Measurements from ENCODE around the gene C9orf78. TPM values are rescaled to one million over a fixed set of nuclear protein-coding genes. Genes with fewer than 3 reads are reported as not detected.

C9orf78 gene
- total and polyA plus RNA-seq, 2 experiments from 2014 or later, result 46.8 to 80.7 TPM

DNA sequence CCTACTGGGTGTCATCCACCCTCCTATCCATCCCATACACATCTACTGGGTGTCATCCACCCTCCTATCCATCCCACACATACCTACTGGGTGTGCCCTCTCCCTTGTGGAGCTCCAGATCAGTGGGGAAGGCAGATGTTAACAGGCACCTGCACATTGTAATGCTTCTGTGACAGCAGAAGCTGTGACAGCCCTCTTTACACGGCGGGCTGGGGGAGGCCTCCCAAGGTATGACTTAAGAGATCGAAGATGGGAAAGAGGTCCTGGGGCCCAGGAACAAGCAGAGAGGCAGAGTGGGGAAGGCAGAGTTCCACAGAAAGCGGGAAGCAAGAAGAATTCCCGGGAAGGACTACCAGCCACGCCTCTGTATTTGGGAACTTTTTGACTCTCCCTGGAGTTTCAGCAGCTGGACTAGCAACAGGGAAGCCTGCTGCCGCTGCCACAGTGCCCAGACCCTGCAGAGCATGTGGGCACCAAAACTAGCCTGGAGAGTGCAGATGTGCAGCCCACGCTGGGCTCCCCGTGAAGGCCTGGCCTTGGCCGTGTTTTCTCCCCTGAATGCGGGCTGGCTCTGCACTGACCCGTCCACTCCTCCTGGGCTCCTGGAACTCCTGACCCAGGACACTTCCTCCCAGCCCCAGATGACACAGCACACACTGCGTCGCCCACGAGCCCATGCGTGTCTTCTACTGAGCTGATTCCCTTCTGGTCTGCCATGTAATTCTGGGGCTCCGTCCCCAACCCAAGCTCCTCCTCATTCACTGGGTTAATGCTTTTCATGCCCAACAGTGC is 20.4 kb downstream of the C9orf78 start:
- Histone ChIP-seq H3K27me3 (replicated peaks; ENCODE audit: insufficient read depth) (no peaks in the 10 kb centered on the region), H3K79me2 (ENCODE audit: insufficient read depth) (peaks cover 6% of the 10 kb centered on the region; the same call in 1 of the 2 replicates), H3K4me1 (ENCODE audit: insufficient read depth) (no peaks in the 10 kb centered on the region), H3K4me3 (no peak overlapping the region), H2AFZ (no peak overlapping the region), H3K9me3 (ENCODE audit: low read depth) (no peaks in the 10 kb centered on the region), H3F3A (ENCODE audit: insufficient read depth) (peaks cover 29% of the 10 kb centered on the region), H4K20me1 (ENCODE audit: insufficient read depth) (no peaks in the 10 kb centered on the region), H3K36me3 (ENCODE audit: low read depth) (peaks cover 24% of the 10 kb centered on the region; the same call in 1 of the 2 replicates), H3K9me2 (ENCODE audit: insufficient read depth) (no peaks in the 10 kb centered on the region), H3K9ac (no peak overlapping the region), H3K27ac (no peak overlapping the region), H3K4me2 (ENCODE audit: unreplicated experiment) (no peak overlapping the region)
- WGBS, 2 experiments (ENCODE audit: low coverage in 1 of 2, low lambda C conversion rate in 2 of 2, missing lambda C conversion rate in 2 of 2), result 86% methylated on average over 17 of the region's 17 CpGs
- TF ChIP-seq EZH2phosphoT487 (IDR thresholded peaks at IDR 0.05; ENCODE audit: insufficient read depth, low read depth) (no peak), EZH2 (IDR thresholded peaks at IDR 0.05; ENCODE audit: insufficient read depth, poor library complexity, severe bottlenecking) (no peak)
- no peak for DNase-seq
- in situ Hi-C loops (cut with MboI), result no loop called here

DNA sequence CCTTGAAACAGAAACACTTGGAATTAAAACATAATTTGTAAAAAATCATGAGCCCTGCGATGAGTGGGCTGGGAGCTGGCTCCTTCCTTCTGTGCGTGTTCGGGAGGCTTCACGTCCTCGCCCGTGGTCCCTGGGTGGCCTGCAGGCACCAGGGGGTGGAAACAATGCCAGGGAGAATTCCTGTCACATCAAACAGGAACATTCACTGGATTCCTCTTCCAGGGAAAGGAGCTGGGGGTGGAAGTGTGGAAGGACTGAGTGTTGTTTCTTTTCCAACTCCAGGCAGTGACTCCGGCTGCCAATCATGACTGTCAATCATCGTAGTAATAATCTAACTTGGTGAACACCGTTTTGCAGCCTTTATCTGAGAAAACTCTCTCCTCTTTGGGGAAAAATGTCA is 21.4 kb downstream of the C9orf78 start:
- Histone ChIP-seq H3F3A (ENCODE audit: insufficient read depth) (peaks cover 29% of the 10 kb centered on the region), H3K27ac (no peak overlapping the region), H3K4me1 (ENCODE audit: insufficient read depth) (no peaks in the 10 kb centered on the region), H3K9me3 (ENCODE audit: low read depth) (no peaks in the 10 kb centered on the region), H3K36me3 (ENCODE audit: low read depth) (peaks cover 24% of the 10 kb centered on the region; the same call in 1 of the 2 replicates), H3K4me2 (ENCODE audit: unreplicated experiment) (no peak overlapping the region), H4K20me1 (ENCODE audit: insufficient read depth) (no peaks in the 10 kb centered on the region), H2AFZ (no peak overlapping the region), H3K9ac (no peak overlapping the region), H3K27me3 (replicated peaks; ENCODE audit: insufficient read depth) (no peaks in the 10 kb centered on the region), H3K4me3 (no peak overlapping the region), H3K9me2 (ENCODE audit: insufficient read depth) (no peaks in the 10 kb centered on the region), H3K79me2 (ENCODE audit: insufficient read depth) (no peaks in the 10 kb centered on the region)
- in situ Hi-C loops (cut with MboI), result no loop called here
- DNase-seq, result no peak
- 68 to 75% methylated on average over 9 of the region's 9 CpGs for WGBS, 2 experiments (ENCODE audit: low coverage in 1 of 2, low lambda C conversion rate in 2 of 2, missing lambda C conversion rate in 2 of 2)
- TF ChIP-seq EZH2phosphoT487 (IDR thresholded peaks at IDR 0.05; ENCODE audit: insufficient read depth, low read depth) (no peak), EZH2 (IDR thresholded peaks at IDR 0.05; ENCODE audit: insufficient read depth, poor library complexity, severe bottlenecking) (no peak)

DNA sequence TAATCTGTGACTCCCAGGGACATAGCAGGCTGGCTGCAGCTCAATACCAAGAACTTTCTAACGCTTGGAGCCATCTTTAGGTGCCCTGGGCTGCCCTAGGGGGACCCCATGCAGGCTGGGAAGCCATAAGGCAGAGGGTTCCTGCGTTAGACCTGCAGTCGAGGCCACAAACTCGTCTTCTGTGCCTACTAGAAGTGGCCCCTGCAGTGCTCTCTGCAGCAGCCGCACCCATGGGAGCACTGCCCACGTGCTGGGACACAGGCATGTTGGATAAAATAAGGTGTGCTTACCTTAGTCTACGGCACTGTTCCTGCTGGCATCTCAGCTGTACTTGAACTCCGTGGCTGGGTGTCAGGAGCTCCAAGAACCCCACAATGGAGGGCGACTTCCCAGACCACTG is 22.7 kb downstream of the C9orf78 start:
- TF ChIP-seq EZH2phosphoT487 (IDR thresholded peaks at IDR 0.05; ENCODE audit: insufficient read depth, low read depth), result no peak
- H3K27me3 ChIP-seq (replicated peaks; ENCODE audit: insufficient read depth), result no peaks in the 10 kb centered on the region
- peaks cover 13% of the 10 kb centered on the region; the same call in 1 of the 2 replicates for H3K36me3 ChIP-seq (ENCODE audit: low read depth)
- no peaks in the 10 kb centered on the region for H4K20me1 ChIP-seq (ENCODE audit: insufficient read depth)
- peaks cover 29% of the 10 kb centered on the region for H3F3A ChIP-seq (ENCODE audit: insufficient read depth)
- no peaks in the 10 kb centered on the region for H3K9me2 ChIP-seq (ENCODE audit: insufficient read depth)
- 0 out of 2 replicates have a peak, but pooled peaks cover 1% of the 10 kb centered on the region for H3K79me2 ChIP-seq (ENCODE audit: insufficient read depth)
- no peak overlapping the region for H2AFZ ChIP-seq
- H3K27ac ChIP-seq, result no peak overlapping the region
- H3K4me3 ChIP-seq, result no peak overlapping the region
- no peak for DNase-seq
- no peaks in the 10 kb centered on the region for H3K4me1 ChIP-seq (ENCODE audit: insufficient read depth)
- H3K4me2 ChIP-seq (ENCODE audit: unreplicated experiment), result no peak overlapping the region
- no peak overlapping the region for H3K9ac ChIP-seq
- H3K9me3 ChIP-seq (ENCODE audit: low read depth), result no peaks in the 10 kb centered on the region
- 63 to 69% methylated on average over 9 of the region's 9 CpGs for WGBS, 2 experiments (ENCODE audit: low coverage in 1 of 2, low lambda C conversion rate in 2 of 2, missing lambda C conversion rate in 2 of 2)
- in situ Hi-C loops (cut with MboI), result no loop called here

DNA sequence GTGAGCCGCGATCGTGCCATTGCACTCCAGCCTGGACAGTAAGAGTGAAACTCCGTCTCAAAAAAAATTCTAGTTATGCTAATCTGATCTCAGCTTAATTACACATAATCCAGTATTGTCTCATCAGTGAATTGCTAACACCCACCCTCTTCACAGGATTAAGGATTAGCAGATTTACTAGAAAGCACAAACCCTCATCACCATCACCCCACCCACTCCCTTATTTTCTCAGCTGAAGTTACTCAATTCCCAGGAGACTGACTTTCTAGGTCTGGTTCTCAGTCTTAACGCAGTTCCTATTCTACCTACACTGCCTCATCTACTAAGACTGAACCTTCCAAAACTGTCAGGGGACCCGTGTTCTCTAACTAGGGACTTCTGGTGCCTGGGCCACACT is 23.1 kb downstream of the C9orf78 start:
- no peaks in the 10 kb centered on the region for H3K27me3 ChIP-seq (replicated peaks; ENCODE audit: insufficient read depth)
- in situ Hi-C loops (cut with MboI), result no loop called here
- no peak overlapping the region for H2AFZ ChIP-seq
- no peak overlapping the region for H3K9ac ChIP-seq
- H3K9me3 ChIP-seq (ENCODE audit: low read depth), result no peaks in the 10 kb centered on the region
- H4K20me1 ChIP-seq (ENCODE audit: insufficient read depth), result no peaks in the 10 kb centered on the region
- no peak overlapping the region for H3K4me2 ChIP-seq (ENCODE audit: unreplicated experiment)
- no peak overlapping the region for H3K27ac ChIP-seq
- WGBS, 2 experiments (ENCODE audit: low coverage in 1 of 2, low lambda C conversion rate in 2 of 2, missing lambda C conversion rate in 2 of 2), result 87% methylated on average over 6 of the region's 6 CpGs
- peaks cover 29% of the 10 kb centered on the region for H3F3A ChIP-seq (ENCODE audit: insufficient read depth)
- H3K79me2 ChIP-seq (ENCODE audit: insufficient read depth), result peaks cover 6% of the 10 kb centered on the region; the same call in 1 of the 2 replicates
- H3K4me1 ChIP-seq (ENCODE audit: insufficient read depth), result no peaks in the 10 kb centered on the region
- DNase-seq, result peak; percentile 51
- H3K36me3 ChIP-seq (ENCODE audit: low read depth), result peaks cover 9% of the 10 kb centered on the region; the same call in 1 of the 2 replicates
- TF ChIP-seq EZH2phosphoT487 (IDR thresholded peaks at IDR 0.05; ENCODE audit: insufficient read depth, low read depth), result no peak
- no peak for TF ChIP-seq EZH2 (IDR thresholded peaks at IDR 0.05; ENCODE audit: insufficient read depth, poor library complexity, severe bottlenecking)
- no peak overlapping the region for H3K4me3 ChIP-seq
- no peaks in the 10 kb centered on the region for H3K9me2 ChIP-seq (ENCODE audit: insufficient read depth)
